SK-N-SH treated with all-trans-retinoic acid at 6 μM for 48 hours (cell line): ENCODE measurements around the gene PLSCR4.

Experiments
- ATAC-seq: fragments of 200-7000 bp; cut with Tn5 transposase; 3 replicates; pipeline ENCODE4 v1.9.1; 2020; ENCODE audit warnings: mild to moderate bottlenecking, moderate library complexity
- CSDC2 ChIP-seq: fragments of 250-450 bp; sonication (Bioruptor Pico); IDR thresholded peaks from 2 replicates; pipeline ENCODE4 v1.5.0; 2020; ENCODE audit warnings: mild to moderate bottlenecking, moderate library complexity
- CSRNP3 ChIP-seq: fragments of 250-450 bp; sonication (Bioruptor Pico); IDR thresholded peaks from 2 replicates; pipeline ENCODE4 v1.5.1; 2021; ENCODE audit warnings: mild to moderate bottlenecking, moderate library complexity
- ESRRG ChIP-seq: fragments of 250-450 bp; sonication (Bioruptor Pico); IDR thresholded peaks from 2 replicates; pipeline ENCODE4 v1.6.1; 2021; ENCODE audit warnings: mild to moderate bottlenecking
- GLIS3 ChIP-seq: fragments of 250-450 bp; sonication (Bioruptor Pico); IDR thresholded peaks from 2 replicates; pipeline ENCODE4 v1.5.0; 2020; ENCODE audit warnings: mild to moderate bottlenecking, moderate library complexity
- ISL1 ChIP-seq: fragments of 250-450 bp; sonication (Bioruptor Pico); IDR thresholded peaks from 2 replicates; pipeline ENCODE4 v2.1.2; 2022; ENCODE audit warnings: mild to moderate bottlenecking, moderate library complexity
- OSR1 ChIP-seq: fragments of 250-450 bp; sonication (Bioruptor Pico); IDR thresholded peaks from 2 replicates; pipeline ENCODE4 v1.8.0; 2022; ENCODE audit warnings: moderate library complexity, mild to moderate bottlenecking, inconsistent platforms
- PATZ1 ChIP-seq: fragments of 250-450 bp; sonication (Bioruptor Pico); IDR thresholded peaks from 2 replicates; pipeline ENCODE4 v1.8.0; 2020; ENCODE audit warnings: mild to moderate bottlenecking, moderate library complexity, borderline replicate concordance
- PPARA ChIP-seq: fragments of 250-450 bp; sonication (Bioruptor Pico); IDR thresholded peaks from 2 replicates; pipeline ENCODE4 v1.5.0; 2020; ENCODE audit warnings: mild to moderate bottlenecking, borderline replicate concordance
- RARB ChIP-seq: fragments of 250-450 bp; sonication (Bioruptor Pico); IDR thresholded peaks from 2 replicates; pipeline ENCODE4 v1.8.0; 2021; ENCODE audit warnings: mild to moderate bottlenecking, moderate library complexity
- SNAI2 ChIP-seq: fragments of 250-450 bp; sonication (Bioruptor Pico); IDR thresholded peaks from 2 replicates; pipeline ENCODE4 v1.5.0; 2020; ENCODE audit warnings: mild to moderate bottlenecking, moderate library complexity
- TCF4 ChIP-seq: fragments of 250-450 bp; sonication (Bioruptor Pico); IDR thresholded peaks from 2 replicates; pipeline ENCODE4 v1.8.0; 2021; ENCODE audit warnings: mild to moderate bottlenecking, moderate library complexity, borderline replicate concordance
- TOX ChIP-seq: fragments of 250-450 bp; sonication (Bioruptor Pico); IDR thresholded peaks from 2 replicates; pipeline ENCODE4 v1.8.0; 2021; ENCODE audit warnings: mild to moderate bottlenecking, moderate library complexity, borderline replicate concordance
- TSHZ2 ChIP-seq: fragments of 250-450 bp; sonication (Bioruptor Pico); IDR thresholded peaks from 2 replicates; pipeline ENCODE4 v1.5.0; 2020; ENCODE audit warnings: mild to moderate bottlenecking, moderate library complexity
- ZC3H10 ChIP-seq: fragments of 250-450 bp; sonication (Bioruptor Pico); IDR thresholded peaks from 2 replicates; pipeline ENCODE4 v1.5.1; 2021; ENCODE audit warnings: mild to moderate bottlenecking, moderate library complexity
- ZFP3 ChIP-seq: fragments of 250-450 bp; sonication (Bioruptor Pico); IDR thresholded peaks from 2 replicates; pipeline ENCODE4 v1.5.0; 2020; ENCODE audit warnings: mild to moderate bottlenecking, moderate library complexity
- ZFP30 ChIP-seq: fragments of 450-650 bp; formaldehyde crosslinking; IDR thresholded peaks from 2 replicates; pipeline ENCODE4 v1.5.0; 2022; ENCODE audit warnings: mild to moderate bottlenecking, moderate library complexity
- ZNF565 ChIP-seq: fragments of 450-650 bp; formaldehyde crosslinking; conservative IDR thresholded peaks from 2 replicates; pipeline ENCODE4 v1.5.0; 2020; ENCODE audit warnings: low read depth, mild to moderate bottlenecking, moderate library complexity
- ZNF70 ChIP-seq: fragments of 450-650 bp; formaldehyde crosslinking; IDR thresholded peaks from 2 replicates; pipeline ENCODE4 v1.5.0; 2020; ENCODE audit warnings: mild to moderate bottlenecking, moderate library complexity
- ZNF8 ChIP-seq: fragments of 450-650 bp; formaldehyde crosslinking; IDR thresholded peaks from 2 replicates; pipeline ENCODE4 v1.5.0; 2020; ENCODE audit warnings: mild to moderate bottlenecking, moderate library complexity
- TF ChIP-seq, protein P1 (sequence below): fragments of 250-450 bp; sonication (Bioruptor Pico); IDR thresholded peaks from 2 replicates; pipeline ENCODE4 v1.5.1; 2020; ENCODE audit warnings: low read depth, mild to moderate bottlenecking, moderate library complexity
- TF ChIP-seq, protein P2 (sequence below): fragments of 250-450 bp; sonication (Bioruptor Pico); IDR thresholded peaks from 2 replicates; pipeline ENCODE4 v1.8.0; 2021; ENCODE audit warnings: low read depth, mild to moderate bottlenecking, moderate library complexity, borderline replicate concordance

The PLSCR4 gene

GRCh38 chr3:146177072-146177471 lies 73.8 kb downstream of the PLSCR4 start:
- ATAC-seq: no peak
- no peak for TF ChIP-seq ESRRG (CRISPR knock-in tag)
- TF ChIP-seq ZFP30: no peak
- no peak for TF ChIP-seq GLIS3
- TF ChIP-seq, protein P1, sequence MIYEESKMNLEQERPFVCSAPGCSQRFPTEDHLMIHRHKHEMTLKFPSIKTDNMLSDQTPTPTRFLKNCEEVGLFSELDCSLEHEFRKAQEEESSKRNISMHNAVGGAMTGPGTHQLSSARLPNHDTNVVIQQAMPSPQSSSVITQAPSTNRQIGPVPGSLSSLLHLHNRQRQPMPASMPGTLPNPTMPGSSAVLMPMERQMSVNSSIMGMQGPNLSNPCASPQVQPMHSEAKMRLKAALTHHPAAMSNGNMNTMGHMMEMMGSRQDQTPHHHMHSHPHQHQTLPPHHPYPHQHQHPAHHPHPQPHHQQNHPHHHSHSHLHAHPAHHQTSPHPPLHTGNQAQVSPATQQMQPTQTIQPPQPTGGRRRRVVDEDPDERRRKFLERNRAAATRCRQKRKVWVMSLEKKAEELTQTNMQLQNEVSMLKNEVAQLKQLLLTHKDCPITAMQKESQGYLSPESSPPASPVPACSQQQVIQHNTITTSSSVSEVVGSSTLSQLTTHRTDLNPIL (CRISPR knock-in tag): no peak
- no peak for TF ChIP-seq CSDC2
- no peak for TF ChIP-seq SNAI2 (CRISPR knock-in tag)
- no peak for TF ChIP-seq TSHZ2
- no peak for TF ChIP-seq ZFP3 (CRISPR knock-in tag)
- TF ChIP-seq ZNF565 (CRISPR knock-in tag): no peak
- TF ChIP-seq, all 23 proteins: peak for 0

DNA sequence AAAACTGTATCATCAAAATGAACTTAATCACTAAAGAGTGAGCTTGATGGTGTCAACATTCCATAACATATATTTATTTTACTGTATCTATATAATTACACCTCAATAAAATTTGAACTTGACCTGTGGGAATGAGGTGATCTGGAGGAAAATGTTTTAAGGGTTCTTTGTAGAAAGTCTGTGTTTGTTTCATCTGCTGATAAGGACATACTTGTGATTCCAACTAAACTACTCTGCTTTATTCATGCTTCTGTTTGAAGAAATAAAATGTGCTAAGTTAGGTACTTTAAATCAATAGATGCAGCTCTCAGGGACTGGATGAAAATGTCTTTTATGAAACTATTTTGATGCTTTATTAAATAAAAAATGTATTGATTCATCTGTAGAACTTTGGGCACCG lies 78.3 kb downstream of the PLSCR4 start:
- TF ChIP-seq ZFP3 (CRISPR knock-in tag): no peak
- TF ChIP-seq CSDC2: no peak
- TF ChIP-seq ZNF8: no peak
- no peak for TF ChIP-seq ZNF565 (CRISPR knock-in tag)
- no peak for TF ChIP-seq TCF4
- no peak for TF ChIP-seq PPARA (CRISPR knock-in tag)
- TF ChIP-seq ZNF70 (CRISPR knock-in tag): no peak
- TF ChIP-seq, protein P1 (CRISPR knock-in tag): no peak
- no peak for TF ChIP-seq CSRNP3 (CRISPR knock-in tag)
- TF ChIP-seq ISL1 (CRISPR knock-in tag): no peak
- TF ChIP-seq TSHZ2: no peak
- no peak for TF ChIP-seq ZC3H10 (CRISPR knock-in tag)
- TF ChIP-seq, all 23 proteins: peak for 0
- no peak for ATAC-seq

- ATAC-seq: no peak
- TF ChIP-seq GLIS3 (no peak), TCF4 (no peak), TOX (CRISPR knock-in tag) (no peak), ZFP30 (no peak), SNAI2 (CRISPR knock-in tag) (no peak), OSR1 (no peak), ZC3H10 (CRISPR knock-in tag) (no peak), TSHZ2 (no peak), PPARA (CRISPR knock-in tag) (no peak), ESRRG (CRISPR knock-in tag) (no peak), RARB (CRISPR knock-in tag) (no peak), PATZ1 (CRISPR knock-in tag) (no peak), CSDC2 (no peak), ZNF70 (CRISPR knock-in tag) (no peak)
- TF ChIP-seq, protein P2, sequence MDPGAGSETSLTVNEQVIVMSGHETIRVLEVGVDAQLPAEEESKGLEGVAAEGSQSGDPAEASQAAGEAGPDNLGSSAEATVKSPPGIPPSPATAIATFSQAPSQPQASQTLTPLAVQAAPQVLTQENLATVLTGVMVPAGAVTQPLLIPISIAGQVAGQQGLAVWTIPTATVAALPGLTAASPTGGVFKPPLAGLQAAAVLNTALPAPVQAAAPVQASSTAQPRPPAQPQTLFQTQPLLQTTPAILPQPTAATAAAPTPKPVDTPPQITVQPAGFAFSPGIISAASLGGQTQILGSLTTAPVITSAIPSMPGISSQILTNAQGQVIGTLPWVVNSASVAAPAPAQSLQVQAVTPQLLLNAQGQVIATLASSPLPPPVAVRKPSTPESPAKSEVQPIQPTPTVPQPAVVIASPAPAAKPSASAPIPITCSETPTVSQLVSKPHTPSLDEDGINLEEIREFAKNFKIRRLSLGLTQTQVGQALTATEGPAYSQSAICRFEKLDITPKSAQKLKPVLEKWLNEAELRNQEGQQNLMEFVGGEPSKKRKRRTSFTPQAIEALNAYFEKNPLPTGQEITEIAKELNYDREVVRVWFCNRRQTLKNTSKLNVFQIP (CRISPR knock-in tag): no peak
These were observed 80.3 kb downstream of the PLSCR4 start for GRCh38 chr3:146170591-146170990.
